ENCODE measurements around the gene PRR12. TPM values are rescaled to one million over a fixed set of nuclear protein-coding genes. Genes with fewer than 3 reads are reported as not detected.

Gene PRR12
- total and polyA plus RNA-seq, 9 of the 15 experiments (the other 6 are each of a cell fraction or from before 2014, with no cell fraction given), result 0.01 to 21.1 (median 0.98) TPM

DNA sequence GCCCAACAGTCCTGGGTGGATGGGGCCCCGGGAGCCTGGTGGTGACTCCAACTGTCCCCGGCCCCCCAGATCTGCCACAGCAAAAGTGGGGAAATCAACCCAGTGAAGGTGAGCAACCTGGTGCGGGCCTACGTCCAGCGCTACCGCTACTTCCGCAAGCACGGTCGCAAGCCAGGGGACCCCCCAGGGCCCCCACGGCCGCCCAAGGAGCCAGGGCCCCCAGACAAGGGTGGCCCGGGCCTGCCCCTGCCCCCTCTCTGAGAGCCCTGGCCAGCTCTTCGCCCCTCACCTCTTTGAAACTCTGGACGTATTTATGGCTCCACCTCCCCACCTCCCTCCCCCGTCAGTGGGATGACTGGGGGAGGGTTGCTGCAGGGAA is 67.1 kb downstream of the PRR12 start:
- Histone ChIP-seq H3K79me2 (ENCODE audit: control insufficient read depth, insufficient read depth, low read length) (peaks cover 1% of the 10 kb centered on the region; the same call in 2 of the 3 replicates), H3K9ac (ENCODE audit: insufficient read depth in 1 of 2, low read depth in 2 of 2, low read length in 2 of 2) (peak overlapping the region in 1 of 2 experiments; percentile 74; a peak in 2 of 4 replicates), H3K4me2 (ENCODE audit: insufficient read depth, low read length) (no peak overlapping the region), H3K9me3 (replicated peaks; ENCODE audit: control insufficient read depth, insufficient read depth, low read depth, low read length) (0 out of 2 replicates have a peak, but pooled peaks cover 2% of the 10 kb centered on the region), H3K27me3 (ENCODE audit: control insufficient read depth in 2 of 2, insufficient read depth in 2 of 2, low read length in 2 of 2) (no peaks in the 10 kb centered on the region), H3K36me3 (ENCODE audit: control insufficient read depth, insufficient read depth, low read length) (peaks cover 94% of the 10 kb centered on the region; the same call in 2 of the 3 replicates), H2AFZ (ENCODE audit: low read depth, low read length) (no peak overlapping the region), H3K4me3 (no peak overlapping the region), H4K20me1 (replicated peaks; ENCODE audit: control insufficient read depth, insufficient read depth, low read length) (0 out of 2 replicates have a peak, but pooled peaks cover 14% of the 10 kb centered on the region), H3K27ac (ENCODE audit: extremely low read depth, low read depth, low read length) (no peak overlapping the region), H3K9me1 (ENCODE audit: control insufficient read depth, insufficient read depth, low read length) (peaks cover 2% of the 10 kb centered on the region), H3K4me1 (replicated peaks in 1 of 2; ENCODE audit: control insufficient read depth in 2 of 2, insufficient read depth in 2 of 2, low read length in 2 of 2) (peaks cover 0 to 22% of the 10 kb centered on the region in 2 experiments; a peak in 2 of 5 replicates)
- CTCF ChIA-PET (ENCODE audit: low intra/inter-chr PET ratio), result no interaction called here
- POLR2A ChIA-PET, result interaction anchor here (0.6 to 4.8 kb wide), 5 partner anchors 8 to 202 kb away, joined by 3 to 28 read pairs (median 6); partner anchors contain the start of genes BCL2L12, IRF3, RRAS and SCAF1
- FAIRE-seq (no peak), ATAC-seq (no peak), DNase-seq (ENCODE audit: extremely low read depth in 1 of 4, low spot score in 3 of 4) (no peak)
- intact Hi-C loops (cut with micrococcal nuclease), result no loop called here
- 85% methylated on average over 12 of the region's 15 CpGs for WGBS (ENCODE audit: insufficient coverage, low coverage, missing lambda C conversion rate)
- BruUV-seq (replicated peaks), result TSS peak; percentile 48
- TF ChIP-seq POLR2G (IDR thresholded peaks at IDR 0.05; ENCODE audit: low read depth, low read length), result peak; percentile 57; the same call in 1 of the 2 replicates
- TF ChIP-seq RBM22 (IDR thresholded peaks at IDR 0.05; ENCODE audit: low read depth, low read length, poor library complexity, severe bottlenecking), result peak; percentile 52
- TF ChIP-seq, protein P1, sequence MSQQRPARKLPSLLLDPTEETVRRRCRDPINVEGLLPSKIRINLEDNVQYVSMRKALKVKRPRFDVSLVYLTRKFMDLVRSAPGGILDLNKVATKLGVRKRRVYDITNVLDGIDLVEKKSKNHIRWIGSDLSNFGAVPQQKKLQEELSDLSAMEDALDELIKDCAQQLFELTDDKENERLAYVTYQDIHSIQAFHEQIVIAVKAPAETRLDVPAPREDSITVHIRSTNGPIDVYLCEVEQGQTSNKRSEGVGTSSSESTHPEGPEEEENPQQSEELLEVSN (IDR thresholded peaks at IDR 0.05; ENCODE audit: borderline replicate concordance in 1 of 2, extremely low read depth in 1 of 2, insufficient read depth in 1 of 2, insufficient read length in 1 of 2, low read depth in 1 of 2, low read length in 1 of 2, poor library complexity in 1 of 2, severe bottlenecking in 1 of 2), result no peak
- in situ Hi-C loops (cut with MboI), result no loop called here

Data from K562 (cell line).